ENCODE data around the gene TACR1. TPM values are rescaled to one million over a fixed set of nuclear protein-coding genes. Genes with fewer than 3 reads are reported as not detected.

The TACR1 gene
- total RNA-seq, 4 donors from 2014 or later: 1.2 to 6.5 (median 2.7) TPM

- intact Hi-C loops (cut with DNase I): no loop called here
- TF ChIP-seq CTCF (IDR thresholded peaks at IDR 0.05): no peak
- H3K36me3 ChIP-seq: no peaks in the 10 kb centered on the region
- H3K4me1 ChIP-seq: peaks cover 7 to 17% (median 13%) of the 10 kb centered on the region in 4 donors
- no peak for DNase-seq (ENCODE audit: extremely low spot score)
- no peaks in the 10 kb centered on the region for H3K27me3 ChIP-seq
- H3K4me3 ChIP-seq: no peak overlapping the region
- H3K27ac ChIP-seq (replicated peaks in 1 of 4): no peak overlapping the region
- WGBS: 57% methylated on average over 4 of the region's 4 CpGs
- no peaks in the 10 kb centered on the region for H3K9me3 ChIP-seq
Observed at GRCh38 chr2:75047992-75048625, 151.2 kb downstream of the TACR1 start.

- no peak for DNase-seq (ENCODE audit: extremely low spot score)
- WGBS: 95% methylated on average over 2 of the region's 2 CpGs
- Histone ChIP-seq H3K4me1 (peaks cover 10 to 17% (median 15%) of the 10 kb centered on the region in 4 donors), H3K36me3 (no peaks in the 10 kb centered on the region), H3K4me3 (no peak overlapping the region), H3K27me3 (no peaks in the 10 kb centered on the region), H3K9me3 (no peaks in the 10 kb centered on the region), H3K27ac (replicated peaks in 1 of 4) (no peak overlapping the region)
- intact Hi-C loops (cut with DNase I): no loop called here
- TF ChIP-seq POLR2A (IDR thresholded peaks at IDR 0.05; ENCODE audit: low read depth) (no peak), EP300 (IDR thresholded peaks at IDR 0.05) (no peak), CTCF (IDR thresholded peaks at IDR 0.05) (no peak), POLR2AphosphoS5 (IDR thresholded peaks at IDR 0.05) (no peak)
Observed at GRCh38 chr2:75047189-75047991, 151.9 kb downstream of the TACR1 start.

GRCh38 chr2:75045526-75046050 lies 153.7 kb downstream of the TACR1 start:
- intact Hi-C loops (cut with DNase I): no loop called here
- H3K27me3 ChIP-seq: no peaks in the 10 kb centered on the region
- H3K27ac ChIP-seq (replicated peaks in 1 of 4): no peak overlapping the region
- TF ChIP-seq CTCF (IDR thresholded peaks at IDR 0.05) (no peak), POLR2A (IDR thresholded peaks at IDR 0.05; ENCODE audit: low read depth) (no peak), EP300 (IDR thresholded peaks at IDR 0.05) (no peak), POLR2AphosphoS5 (IDR thresholded peaks at IDR 0.05) (no peak)
- no peaks in the 10 kb centered on the region for H3K36me3 ChIP-seq
- no peaks in the 10 kb centered on the region for H3K9me3 ChIP-seq
- no peak for DNase-seq (ENCODE audit: extremely low spot score)
- no peak overlapping the region for H3K4me3 ChIP-seq
- peaks cover 14 to 24% (median 16%) of the 10 kb centered on the region in 4 donors for H3K4me1 ChIP-seq
- 81% methylated on average over 4 of the region's 4 CpGs for WGBS

GRCh38 chr2:75044291-75044690 lies 155.0 kb downstream of the TACR1 start:
- H3K9me3 ChIP-seq: no peaks in the 10 kb centered on the region
- no peaks in the 10 kb centered on the region for H3K27me3 ChIP-seq
- DNase-seq (ENCODE audit: extremely low spot score): no peak
- no peak overlapping the region for H3K27ac ChIP-seq (replicated peaks in 1 of 4)
- WGBS: 95% methylated on average over 2 of the region's 2 CpGs
- TF ChIP-seq EP300 (IDR thresholded peaks at IDR 0.05) (no peak), POLR2AphosphoS5 (IDR thresholded peaks at IDR 0.05) (no peak), CTCF (IDR thresholded peaks at IDR 0.05) (no peak), POLR2A (IDR thresholded peaks at IDR 0.05; ENCODE audit: low read depth) (no peak)
- H3K4me3 ChIP-seq: no peak overlapping the region
- peaks cover 14 to 24% (median 16%) of the 10 kb centered on the region in 4 donors for H3K4me1 ChIP-seq
- intact Hi-C loops (cut with DNase I): no loop called here
- no peaks in the 10 kb centered on the region for H3K36me3 ChIP-seq
